GM21390 (cell line): ENCODE data around the gene CTNNBIP1.

ENCODE experiments used
- ATAC-seq: cut with Tn5 transposase; IDR thresholded peaks from one replicate; pipeline ENCODE4 v1.9.1; 2021; ENCODE audit not compliant: unreplicated experiment

CTNNBIP1 gene

GRCh38 chr1:9858293-9859035, 51.6 kb downstream of the CTNNBIP1 start:
- ATAC-seq = no peak

DNA sequence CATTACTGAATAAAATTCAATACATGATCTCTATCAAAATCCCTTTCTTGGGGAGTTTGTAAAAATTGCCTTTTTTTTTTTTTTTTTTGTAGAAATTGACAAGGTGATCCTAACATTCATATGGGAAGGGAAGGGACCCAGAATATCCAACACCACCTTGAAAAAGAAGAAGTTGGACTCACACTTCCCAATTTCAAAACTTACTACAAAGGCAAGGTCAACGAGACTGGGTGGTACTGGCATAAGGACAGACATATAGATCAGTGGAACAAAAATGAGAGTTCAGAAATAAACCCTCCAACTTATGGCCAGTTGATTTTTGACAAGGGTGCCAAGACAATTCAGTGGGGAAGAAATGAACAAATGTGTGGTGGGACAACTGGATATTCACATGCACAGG, 54.9 kb downstream of the CTNNBIP1 start:
- ATAC-seq = no peak

DNA sequence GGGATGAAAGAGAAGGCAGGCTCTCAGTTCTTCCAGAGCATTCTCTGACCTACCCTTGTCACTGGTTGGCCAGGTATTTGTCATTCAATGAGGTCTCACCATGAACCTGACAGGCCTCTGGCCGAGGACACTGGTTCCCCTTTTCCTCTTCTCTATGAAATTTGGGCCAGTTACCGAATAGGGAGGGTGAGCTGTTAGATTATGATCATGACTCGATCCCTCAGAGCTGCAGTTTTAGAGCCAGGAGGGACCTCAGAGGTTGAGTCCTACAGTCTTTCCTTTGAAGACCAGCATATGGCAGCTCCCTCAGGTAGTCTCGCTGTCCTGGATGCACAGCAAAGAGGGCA, 56.8 kb downstream of the CTNNBIP1 start:
- ATAC-seq = no peak

GRCh38 chr1:9852410-9853248, 57.4 kb downstream of the CTNNBIP1 start:
- no peak for ATAC-seq

DNA sequence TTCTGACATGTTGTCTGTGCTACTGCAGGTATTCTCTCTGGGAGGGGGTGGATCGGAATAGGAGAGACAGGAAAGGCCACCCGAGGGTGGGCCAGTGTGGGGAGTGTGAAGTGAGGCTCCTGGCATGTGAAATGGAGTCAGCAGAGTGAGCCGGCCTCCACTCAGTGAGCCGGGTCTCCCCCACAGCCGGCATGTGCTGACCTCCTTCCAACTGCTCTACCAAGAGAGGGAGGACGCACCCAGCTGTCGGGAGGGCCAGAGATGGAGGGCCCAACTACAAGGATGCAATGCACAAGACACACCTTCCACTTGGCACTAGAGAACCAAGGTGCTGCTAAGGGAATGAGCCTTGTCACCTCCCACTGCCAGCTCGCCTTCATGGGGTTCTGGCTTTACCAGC, 58.1 kb downstream of the CTNNBIP1 start:
- ATAC-seq = no peak

DNA sequence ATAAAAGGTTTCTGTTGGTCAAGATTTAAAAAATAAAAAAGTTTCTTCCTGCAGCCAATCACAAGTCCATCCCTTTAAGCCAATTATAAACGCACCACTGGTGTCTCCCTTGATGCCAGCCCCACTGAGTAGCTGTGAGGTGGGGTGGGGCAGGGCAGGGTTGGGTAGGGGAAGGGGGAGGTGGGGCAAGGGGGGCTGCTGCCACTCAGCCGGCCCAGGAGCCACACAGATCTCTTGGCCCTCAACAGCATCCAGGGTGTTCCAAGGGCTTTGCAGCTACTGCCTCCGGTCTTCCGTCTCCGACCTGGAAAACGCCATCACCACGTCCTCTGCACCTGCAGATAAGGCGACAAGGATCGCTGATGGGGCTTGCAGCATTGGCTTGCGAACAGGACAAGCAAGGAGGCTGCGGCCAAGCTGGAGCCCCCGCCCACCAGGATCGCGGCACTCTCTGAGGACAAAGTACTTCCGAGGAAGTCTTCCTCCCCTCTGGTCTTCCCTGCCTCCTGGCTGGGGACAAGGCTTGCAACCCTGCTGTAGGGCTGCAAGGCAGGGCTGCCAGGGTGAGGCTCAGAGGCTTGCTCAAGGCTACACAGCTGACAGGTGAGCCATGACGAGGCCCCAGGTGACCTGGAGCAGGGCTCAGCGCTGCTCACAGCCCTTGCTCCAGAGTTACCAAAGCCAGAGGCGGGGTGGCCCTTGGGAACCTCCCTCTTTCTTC, 59.5 kb downstream of the CTNNBIP1 start:
- no peak for ATAC-seq

- no peak for ATAC-seq
Observed at GRCh38 chr1:9849691-9850441, 60.2 kb downstream of the CTNNBIP1 start.

- no peak for ATAC-seq
Observed at GRCh38 chr1:9848022-9848421, 62.0 kb downstream of the CTNNBIP1 start.

GRCh38 chr1:9847269-9847668, 62.8 kb downstream of the CTNNBIP1 start:
- no peak for ATAC-seq

GRCh38 chr1:9846611-9847171, 63.4 kb downstream of the CTNNBIP1 start:
- ATAC-seq = no peak

DNA sequence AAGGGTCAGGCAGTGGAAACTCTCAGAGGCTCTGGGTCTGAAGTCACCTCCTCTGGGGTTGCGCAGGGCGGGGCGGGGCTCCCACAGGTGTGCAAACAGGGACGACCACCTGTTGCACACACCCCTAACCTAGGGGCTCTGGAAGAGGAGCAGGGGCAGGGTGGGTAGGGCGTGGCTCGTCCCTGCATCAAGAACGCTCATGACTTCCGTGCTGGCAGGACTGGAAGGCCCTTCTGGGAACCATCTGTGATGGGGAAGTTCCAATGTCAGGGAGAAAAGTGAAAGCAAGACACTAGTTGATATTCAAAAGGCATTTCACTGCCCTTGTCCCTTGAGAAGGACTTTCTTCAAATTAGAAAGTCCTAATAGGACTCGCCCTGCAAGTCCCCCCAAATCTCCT, 64.2 kb downstream of the CTNNBIP1 start:
- ATAC-seq = no peak

DNA sequence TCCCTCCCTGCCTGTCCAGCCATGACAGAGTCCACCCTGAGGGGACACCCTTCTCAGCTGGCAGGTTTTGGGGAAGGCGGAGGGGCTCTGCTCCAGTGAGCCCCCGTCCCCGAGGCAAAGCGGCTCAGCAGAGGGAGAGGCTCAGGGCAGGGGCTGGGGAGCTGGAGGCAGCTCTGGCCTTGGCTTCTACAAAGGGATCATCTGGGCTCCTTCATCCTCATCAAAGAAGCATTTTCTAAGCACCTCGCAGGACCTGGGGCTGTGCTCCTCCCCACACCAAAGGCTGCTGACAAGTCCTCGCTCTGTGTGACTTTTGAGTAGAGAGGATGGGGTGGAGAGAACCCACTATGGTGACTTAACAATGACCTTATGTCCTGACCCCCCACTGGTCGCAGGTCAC, 65.3 kb downstream of the CTNNBIP1 start:
- ATAC-seq = no peak

DNA sequence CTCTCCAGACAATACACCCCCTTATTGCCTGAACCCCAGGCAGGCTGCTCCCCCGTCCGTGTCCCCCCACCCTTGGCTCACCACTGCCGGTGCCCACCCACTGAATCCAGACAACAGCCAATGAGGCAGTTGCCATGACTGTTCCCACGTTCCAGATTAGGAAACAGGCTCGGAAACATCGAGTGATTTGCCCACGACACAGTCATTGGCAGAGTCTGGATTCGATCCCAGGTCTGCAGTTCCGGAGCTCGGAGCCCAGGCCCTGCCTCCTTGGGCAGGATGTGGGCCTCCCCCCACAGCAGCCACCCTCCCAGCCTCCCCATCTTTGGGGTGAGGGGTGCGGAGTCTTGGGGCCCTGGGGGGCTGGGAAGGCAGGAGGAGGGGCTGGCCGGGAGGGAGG, 66.0 kb downstream of the CTNNBIP1 start:
- no peak for ATAC-seq

- no peak for ATAC-seq
Observed at GRCh38 chr1:9843576-9843945, 66.5 kb downstream of the CTNNBIP1 start.

DNA sequence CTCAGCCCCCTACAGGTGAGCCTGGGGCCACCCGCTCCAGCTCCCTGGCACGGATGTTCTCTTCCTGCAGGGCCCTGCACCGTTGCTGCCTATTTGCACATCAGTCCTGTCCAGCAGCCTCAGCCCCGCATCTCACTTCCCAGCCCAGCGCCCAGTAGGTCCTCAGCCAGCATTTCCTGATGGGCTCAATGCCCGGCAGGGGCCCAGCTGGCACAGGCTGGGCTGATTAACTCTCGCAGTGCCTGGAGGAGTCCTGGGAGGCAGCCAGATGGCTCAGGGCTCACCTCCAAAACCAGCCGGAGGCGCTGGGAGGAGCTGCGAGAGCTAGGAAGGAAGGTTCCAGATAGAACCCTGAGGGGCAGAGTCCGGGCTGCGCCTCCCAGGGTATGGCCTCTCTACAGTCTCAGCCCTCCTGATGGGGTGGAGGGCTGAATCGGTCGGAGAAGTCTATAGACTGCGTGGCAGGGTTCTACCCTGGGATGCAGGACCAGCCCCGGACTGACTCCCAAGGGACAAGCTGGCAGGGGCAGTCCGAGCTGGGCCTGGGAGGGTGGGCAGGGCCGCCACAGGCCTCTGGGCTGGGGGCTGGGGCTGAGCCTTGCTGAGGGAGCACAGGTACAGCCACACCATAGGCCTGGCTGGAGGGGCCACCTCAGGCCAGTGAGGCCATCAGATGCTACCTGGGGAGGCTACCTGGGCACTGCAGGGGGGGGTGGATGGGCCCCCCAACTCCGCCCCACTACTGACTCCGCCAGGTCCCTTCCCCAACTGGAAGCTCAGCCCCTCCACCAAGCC, 67.1 kb downstream of the CTNNBIP1 start:
- no peak for ATAC-seq

GRCh38 chr1:9842073-9842711, 67.9 kb downstream of the CTNNBIP1 start:
- no peak for ATAC-seq

DNA sequence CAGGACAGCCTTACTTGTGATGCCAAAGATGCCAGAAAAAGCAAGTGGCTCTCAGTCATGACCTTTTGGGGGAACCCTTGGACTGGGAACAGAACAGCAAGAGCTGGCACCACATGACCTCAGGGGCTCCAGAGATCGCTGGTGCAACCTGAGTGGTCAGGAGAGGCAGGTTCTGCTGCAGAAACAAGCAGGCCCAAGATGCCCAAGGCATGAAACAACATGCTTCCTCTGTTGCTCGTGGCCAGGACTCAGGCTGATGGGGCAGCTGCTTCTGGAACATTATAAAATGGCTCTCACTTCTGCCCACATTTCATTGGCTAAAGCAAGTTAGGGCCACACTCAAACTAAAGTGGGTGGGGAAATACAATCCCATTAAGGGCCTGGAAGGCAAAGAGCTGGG, 68.6 kb downstream of the CTNNBIP1 start:
- no peak for ATAC-seq

- no peak for ATAC-seq
Observed at GRCh38 chr1:9840176-9840575, 69.9 kb downstream of the CTNNBIP1 start.

GRCh38 chr1:9838946-9839345, 71.1 kb downstream of the CTNNBIP1 start:
- ATAC-seq = no peak

DNA sequence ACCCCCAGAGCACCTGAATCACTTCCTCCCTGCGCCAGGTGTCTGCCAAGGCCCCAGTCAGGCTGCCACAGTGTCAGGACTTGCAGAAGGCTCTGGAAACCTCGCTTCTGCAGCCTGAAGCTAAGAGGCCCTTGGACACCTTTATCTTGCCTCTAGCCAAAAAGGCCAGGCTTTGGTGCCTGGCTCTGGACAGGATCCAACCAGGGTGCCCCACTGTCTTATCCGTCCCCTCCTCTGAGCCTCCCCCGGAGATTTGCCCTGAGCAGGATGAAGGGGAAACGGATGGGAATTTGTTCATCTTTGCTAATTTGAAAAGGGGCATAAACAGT, 73.5 kb downstream of the CTNNBIP1 start:
- ATAC-seq = no peak
